OCI-LY7 (cell line): Measurements from ENCODE around the gene KCNK7. TPM values are rescaled to one million over a fixed set of nuclear protein-coding genes. Genes with fewer than 3 reads are reported as not detected.

Experiments
- BruUV-seq: library from RNA; stranded (reverse); fragments of 400-500 nt; replicated peaks from 2 replicates; lab custom pipeline; 2021; lab: Mats Ljungman, UMichigan
- CTCF ChIA-PET: fragments of 300-600 bp; sonication (Branson Sonifier 250); formaldehyde crosslinking; loops from one replicate; lab custom pipeline; 2022; ENCODE audit warnings: antibody characterized with exemption; ENCODE audit not compliant: unreplicated experiment; lab: Charles Lee
- POLR2A ChIA-PET: fragments of 300-600 bp; sonication (Branson Sonifier 250); formaldehyde crosslinking; loops from one replicate; lab custom pipeline; 2022; ENCODE audit warnings: antibody characterized with exemption; lab: Charles Lee
- DNase-seq: peaks from one replicate; pipeline ENCODE4 v3.0.0-alpha.2; 2015; ENCODE audit warnings: low spot score
- H2AFZ ChIP-seq: fragments of 200-600 bp; sonication (generic), shearing (Covaris generic); 2 replicates; pipeline ENCODE4 v1.6.1; 2014; ENCODE audit warnings: mild to moderate bottlenecking, antibody characterized with exemption, low read length, moderate library complexity
- H3K27ac ChIP-seq: fragments of 200-600 bp; sonication (generic); 2 replicates; pipeline ENCODE4 v1.5.1; 2014; ENCODE audit warnings: mixed run types, low read depth, mild to moderate bottlenecking, moderate library complexity, low read length, inconsistent platforms; ENCODE audit not compliant: poor library complexity, severe bottlenecking
- H3K36me3 ChIP-seq: fragments of 200-600 bp; sonication (generic); 2 replicates; pipeline ENCODE4 v1.6.1; 2014; ENCODE audit warnings: mild to moderate bottlenecking, antibody characterized with exemption, low read length, moderate library complexity, mixed read lengths; ENCODE audit not compliant: insufficient read depth
- H3K4me1 ChIP-seq: fragments of 200-600 bp; sonication (generic); 2 replicates; pipeline ENCODE4 v1.5.1; 2014; ENCODE audit warnings: mild to moderate bottlenecking, low read length; ENCODE audit not compliant: insufficient read depth, poor library complexity, severe bottlenecking
- H3K4me2 ChIP-seq: fragments of 200-600 bp; sonication (generic); 2 replicates; pipeline ENCODE4 v1.6.1; 2014; ENCODE audit warnings: mild to moderate bottlenecking, low read length
- H3K4me3 ChIP-seq: fragments of 200-600 bp; sonication (generic); 2 replicates; pipeline ENCODE4 v1.5.1; 2014; ENCODE audit warnings: mild to moderate bottlenecking, low read depth, low read length; ENCODE audit not compliant: poor library complexity, severe bottlenecking
- H3K79me2 ChIP-seq: fragments of 200-600 bp; sonication (generic); 2 replicates; pipeline ENCODE4 v1.6.1; 2016; ENCODE audit warnings: low read depth, mild to moderate bottlenecking, low read length, moderate library complexity, mixed read lengths; ENCODE audit not compliant: insufficient read depth
- H3K9me2 ChIP-seq: fragments of 200-600 bp; sonication (generic); 2 replicates; pipeline ENCODE4 v1.6.1; 2016; ENCODE audit warnings: mild to moderate bottlenecking, low read length, mixed read lengths; ENCODE audit not compliant: insufficient read depth
- H3K9me3 ChIP-seq: fragments of 200-600 bp; sonication (generic); 2 replicates; pipeline ENCODE4 v1.6.1; 2014; ENCODE audit warnings: mild to moderate bottlenecking, mixed run types, low read length, mixed read lengths
- H4K20me1 ChIP-seq: fragments of 200-600 bp; sonication (generic); 2 replicates; pipeline ENCODE4 v1.6.1; 2014; ENCODE audit warnings: mild to moderate bottlenecking, antibody characterized with exemption, low read length, moderate library complexity, mixed read lengths; ENCODE audit not compliant: insufficient read depth
- EZH2phosphoT487 ChIP-seq: fragments of 200-600 bp; sonication (generic); IDR thresholded peaks from 2 replicates; pipeline ENCODE4 v1.6.1; 2018; ENCODE audit warnings: low read depth, borderline replicate concordance, mild to moderate bottlenecking, mixed run types, antibody characterized with exemption, low read length, moderate library complexity, mixed read lengths
- intact Hi-C: fragments of 100-400 bp; cut with micrococcal nuclease; formaldehyde crosslinking; loops from one replicate; pipeline ENCODE4 v1.10.0; 2022; ENCODE audit not compliant: unreplicated experiment
- total RNA-seq, 2 experiments: library from RNA; depleted of rRNA in 1 of 2; stranded (reverse); fragments of >200 nt in 1 of 2; shearing (Covaris generic) in 1 of 2; gene quantifications; 2 replicates each; pipeline ENCODE4 v1.2.3, GENCODE V29; 2014 to 2022
- TF ChIP-seq, protein P1 (sequence below): fragments of 200-600 bp; sonication (generic); conservative IDR thresholded peaks from 2 replicates; pipeline ENCODE4 v1.5.1; 2014; ENCODE audit warnings: mild to moderate bottlenecking, antibody characterized with exemption, low read length, moderate library complexity, mixed read lengths

Gene KCNK7
- total RNA-seq, 2 experiments from 2014 or later, result 0.68 to 1.4 TPM

DNA sequence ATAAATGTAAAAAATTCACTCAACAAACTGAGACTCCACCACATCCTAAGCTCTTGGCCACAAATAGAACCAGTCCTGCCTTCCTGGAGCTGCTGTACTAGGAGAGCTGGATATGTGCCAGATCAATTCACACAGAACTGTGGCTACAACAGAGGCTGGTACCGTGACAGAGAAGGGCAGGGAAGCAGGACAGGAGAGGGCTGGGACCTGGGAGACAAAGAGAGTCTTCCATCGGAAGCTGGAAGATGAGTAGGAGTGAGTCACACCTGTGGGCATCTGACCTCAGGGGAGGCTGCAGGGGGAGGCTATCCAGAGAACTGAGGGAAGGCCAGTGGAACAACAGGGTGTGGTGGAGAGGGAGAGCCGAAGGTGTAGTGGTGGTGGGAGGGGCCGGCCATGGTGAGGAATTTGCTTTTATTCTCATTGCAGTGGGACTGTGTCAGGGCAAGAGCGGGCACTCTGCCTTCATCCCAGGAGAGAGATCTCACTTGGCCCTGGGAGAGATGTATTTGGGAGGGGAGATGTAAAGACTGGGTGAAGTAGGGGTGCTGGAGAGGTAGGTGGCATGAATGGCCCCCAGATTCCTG is 35.6 kb downstream of the KCNK7 start:
- intact Hi-C loops, result no loop called here
- Histone ChIP-seq H3K9me3 (no peaks in the 10 kb centered on the region), H3K4me2 (no peak overlapping the region), H3K9me2 (no peaks in the 10 kb centered on the region), H4K20me1 (no peaks in the 10 kb centered on the region), H3K27ac (no peak overlapping the region), H3K4me3 (no peak overlapping the region), H2AFZ (no peak overlapping the region), H3K36me3 (no peaks in the 10 kb centered on the region), H3K79me2 (no peaks in the 10 kb centered on the region), H3K4me1 (peaks cover 6% of the 10 kb centered on the region)
- DNase-seq, result no peak
- POLR2A ChIA-PET, result interaction anchor here (0.8 to 1.1 kb wide), 2 partner anchors 8 to 14 kb away, joined by 4 read pairs; no protein-coding TSS in a partner anchor
- CTCF ChIA-PET, result no interaction called here
- no TSS peak for BruUV-seq
- no peak for TF ChIP-seq EZH2phosphoT487
- TF ChIP-seq, protein P1, sequence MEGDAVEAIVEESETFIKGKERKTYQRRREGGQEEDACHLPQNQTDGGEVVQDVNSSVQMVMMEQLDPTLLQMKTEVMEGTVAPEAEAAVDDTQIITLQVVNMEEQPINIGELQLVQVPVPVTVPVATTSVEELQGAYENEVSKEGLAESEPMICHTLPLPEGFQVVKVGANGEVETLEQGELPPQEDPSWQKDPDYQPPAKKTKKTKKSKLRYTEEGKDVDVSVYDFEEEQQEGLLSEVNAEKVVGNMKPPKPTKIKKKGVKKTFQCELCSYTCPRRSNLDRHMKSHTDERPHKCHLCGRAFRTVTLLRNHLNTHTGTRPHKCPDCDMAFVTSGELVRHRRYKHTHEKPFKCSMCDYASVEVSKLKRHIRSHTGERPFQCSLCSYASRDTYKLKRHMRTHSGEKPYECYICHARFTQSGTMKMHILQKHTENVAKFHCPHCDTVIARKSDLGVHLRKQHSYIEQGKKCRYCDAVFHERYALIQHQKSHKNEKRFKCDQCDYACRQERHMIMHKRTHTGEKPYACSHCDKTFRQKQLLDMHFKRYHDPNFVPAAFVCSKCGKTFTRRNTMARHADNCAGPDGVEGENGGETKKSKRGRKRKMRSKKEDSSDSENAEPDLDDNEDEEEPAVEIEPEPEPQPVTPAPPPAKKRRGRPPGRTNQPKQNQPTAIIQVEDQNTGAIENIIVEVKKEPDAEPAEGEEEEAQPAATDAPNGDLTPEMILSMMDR, result no peak

GRCh38 chr11:65559535-65559934 is 36.1 kb downstream of the KCNK7 start:
- TF ChIP-seq EZH2phosphoT487, result no peak
- TF ChIP-seq, protein P1, result no peak
- H3K4me3 ChIP-seq, result no peak overlapping the region
- H2AFZ ChIP-seq, result no peak overlapping the region
- H3K9me3 ChIP-seq, result no peaks in the 10 kb centered on the region
- CTCF ChIA-PET, result no interaction called here
- no TSS peak for BruUV-seq
- no peak for DNase-seq
- no peaks in the 10 kb centered on the region for H4K20me1 ChIP-seq
- H3K79me2 ChIP-seq, result no peaks in the 10 kb centered on the region
- H3K9me2 ChIP-seq, result no peaks in the 10 kb centered on the region
- H3K4me1 ChIP-seq, result peaks cover 6% of the 10 kb centered on the region
- H3K36me3 ChIP-seq, result no peaks in the 10 kb centered on the region
- no peak overlapping the region for H3K4me2 ChIP-seq
- no peak overlapping the region for H3K27ac ChIP-seq
- intact Hi-C loops, result no loop called here
- POLR2A ChIA-PET, result interaction anchor here (0.8 kb wide), 1 partner anchor 14 kb away, joined by 4 read pairs; no protein-coding TSS in a partner anchor

- BruUV-seq, result no TSS peak
- peaks cover 6% of the 10 kb centered on the region for H3K4me1 ChIP-seq
- CTCF ChIA-PET, result no interaction called here
- intact Hi-C loops, result no loop called here
- TF ChIP-seq EZH2phosphoT487, result no peak
- TF ChIP-seq, protein P1, result no peak
- no peak overlapping the region for H2AFZ ChIP-seq
- no peaks in the 10 kb centered on the region for H3K9me3 ChIP-seq
- no peak overlapping the region for H3K4me2 ChIP-seq
- DNase-seq, result no peak
- H3K9me2 ChIP-seq, result no peaks in the 10 kb centered on the region
- no peaks in the 10 kb centered on the region for H3K36me3 ChIP-seq
- H3K27ac ChIP-seq, result no peak overlapping the region
- no peaks in the 10 kb centered on the region for H4K20me1 ChIP-seq
- POLR2A ChIA-PET, result no interaction called here
- no peak overlapping the region for H3K4me3 ChIP-seq
- H3K79me2 ChIP-seq, result no peaks in the 10 kb centered on the region
These were observed 36.6 kb downstream of the KCNK7 start for GRCh38 chr11:65558930-65559509.
